HG03565 (cell line): ENCODE data around the gene CCDC157.
A peak's percentile ranks its signal among the peaks of the same experiment; 100 is the strongest.

Experiments
- ATAC-seq: cut with Tn5 transposase; IDR thresholded peaks from one replicate; pipeline ENCODE4 v1.9.1; 2021; ENCODE audit warnings: mild to moderate bottlenecking, moderate library complexity; ENCODE audit not compliant: unreplicated experiment

The CCDC157 gene

GRCh38 chr22:30356449-30357235 lies at the start of gene CCDC157, which contains the start of gene SF3A1:
Gene CCDC157 (plus strand): TSS chr22:30357007. CDS start chr22:30366001, 8,994 bp downstream.
Gene SF3A1 (minus strand): TSS chr22:30356894. CDS start chr22:30356792, 102 bp downstream.
- peak; percentile 84 for ATAC-seq

- ATAC-seq: no peak
Observed at GRCh38 chr22:30307041-30307574, 49.7 kb upstream of the CCDC157 start.

GRCh38 chr22:30308093-30308492 lies 48.7 kb upstream of the CCDC157 start:
- ATAC-seq: peak; percentile 3

- peak; percentile 27 for ATAC-seq
Observed at GRCh38 chr22:30308518-30309230, 48.1 kb upstream of the CCDC157 start.

GRCh38 chr22:30309951-30310741 lies 46.7 kb upstream of the CCDC157 start:
- no peak for ATAC-seq

- ATAC-seq: no peak
Observed at GRCh38 chr22:30310881-30311771, 45.7 kb upstream of the CCDC157 start.

GRCh38 chr22:30312053-30312452 lies 44.8 kb upstream of the CCDC157 start:
- no peak for ATAC-seq

GRCh38 chr22:30313527-30314363 lies 43.1 kb upstream of the CCDC157 start:
- ATAC-seq: no peak

- ATAC-seq: no peak
Observed at GRCh38 chr22:30314915-30315314, 41.9 kb upstream of the CCDC157 start.

- no peak for ATAC-seq
Observed at GRCh38 chr22:30315962-30316576, 40.7 kb upstream of the CCDC157 start.

GRCh38 chr22:30317778-30318177 lies 39.0 kb upstream of the CCDC157 start:
- no peak for ATAC-seq

- no peak for ATAC-seq
Observed at GRCh38 chr22:30318799-30319419, 37.9 kb upstream of the CCDC157 start.

GRCh38 chr22:30320021-30320556 lies 36.7 kb upstream of the CCDC157 start:
- no peak for ATAC-seq

GRCh38 chr22:30321461-30321860 lies 35.3 kb upstream of the CCDC157 start:
- ATAC-seq: no peak

- ATAC-seq: no peak
Observed at GRCh38 chr22:30323246-30323645, 33.6 kb upstream of the CCDC157 start.

- no peak for ATAC-seq
Observed at GRCh38 chr22:30324014-30324730, 32.6 kb upstream of the CCDC157 start.

GRCh38 chr22:30325065-30325720 lies 31.6 kb upstream of the CCDC157 start:
- no peak for ATAC-seq
